Measurements from ENCODE around the gene CCNF.

Gene CCNF

GRCh38 chr16:2487517-2487842, 58.2 kb downstream of the CCNF start:
- no peak for DNase-seq

- DNase-seq = no peak
These were observed 58.8 kb downstream of the CCNF start for GRCh38 chr16:2487903-2488531.

- DNase-seq = no peak
These were observed 60.3 kb downstream of the CCNF start for GRCh38 chr16:2489581-2489980.

GRCh38 chr16:2490190-2491105, 61.2 kb downstream of the CCNF start:
- peak; percentile 65 to 95 (median 79) for DNase-seq

GRCh38 chr16:2492292-2492691, 63.0 kb downstream of the CCNF start:
- no peak for DNase-seq

- DNase-seq = no peak
These were observed 64.4 kb downstream of the CCNF start for GRCh38 chr16:2493605-2494004.

- DNase-seq = no peak
These were observed 65.4 kb downstream of the CCNF start for GRCh38 chr16:2494616-2495015.

- DNase-seq = no peak
These were observed 65.8 kb downstream of the CCNF start for GRCh38 chr16:2495041-2495440.

- no peak for DNase-seq
These were observed 67.2 kb downstream of the CCNF start for GRCh38 chr16:2496223-2497115.

GRCh38 chr16:2497116-2497630, 67.9 kb downstream of the CCNF start:
- DNase-seq = no peak

- no peak for DNase-seq
These were observed 68.6 kb downstream of the CCNF start for GRCh38 chr16:2497695-2498484.

- no peak for DNase-seq
These were observed 69.4 kb downstream of the CCNF start for GRCh38 chr16:2498531-2499253.

GRCh38 chr16:2499454-2499853, 70.2 kb downstream of the CCNF start:
- no peak for DNase-seq

- DNase-seq = no peak
These were observed 70.7 kb downstream of the CCNF start for GRCh38 chr16:2499890-2500429.

GRCh38 chr16:2500430-2500917, 71.2 kb downstream of the CCNF start:
- DNase-seq = no peak

- DNase-seq = peak; percentile 73 to 85 (median 82)
These were observed 71.9 kb downstream of the CCNF start for GRCh38 chr16:2500918-2501750.

GRCh38 chr16:2501946-2502895, 73.0 kb downstream of the CCNF start:
- DNase-seq = no peak

- DNase-seq = no peak
These were observed 76.4 kb downstream of the CCNF start for GRCh38 chr16:2505695-2506094.

All from NCI-H1417 (cell line).